Measurements from ENCODE around the gene MCFD2. TPM values are rescaled to one million over a fixed set of nuclear protein-coding genes. Genes with fewer than 3 reads are reported as not detected.
"Not testable (repeated sequence)": the region's sequence is repeated elsewhere in the genome, so short reads cannot be mapped to it uniquely, and the experiment has no call there.

Gene MCFD2
- total RNA-seq, 2 experiments from 2014 or later, result 38.8 to 42.7 TPM

DNA sequence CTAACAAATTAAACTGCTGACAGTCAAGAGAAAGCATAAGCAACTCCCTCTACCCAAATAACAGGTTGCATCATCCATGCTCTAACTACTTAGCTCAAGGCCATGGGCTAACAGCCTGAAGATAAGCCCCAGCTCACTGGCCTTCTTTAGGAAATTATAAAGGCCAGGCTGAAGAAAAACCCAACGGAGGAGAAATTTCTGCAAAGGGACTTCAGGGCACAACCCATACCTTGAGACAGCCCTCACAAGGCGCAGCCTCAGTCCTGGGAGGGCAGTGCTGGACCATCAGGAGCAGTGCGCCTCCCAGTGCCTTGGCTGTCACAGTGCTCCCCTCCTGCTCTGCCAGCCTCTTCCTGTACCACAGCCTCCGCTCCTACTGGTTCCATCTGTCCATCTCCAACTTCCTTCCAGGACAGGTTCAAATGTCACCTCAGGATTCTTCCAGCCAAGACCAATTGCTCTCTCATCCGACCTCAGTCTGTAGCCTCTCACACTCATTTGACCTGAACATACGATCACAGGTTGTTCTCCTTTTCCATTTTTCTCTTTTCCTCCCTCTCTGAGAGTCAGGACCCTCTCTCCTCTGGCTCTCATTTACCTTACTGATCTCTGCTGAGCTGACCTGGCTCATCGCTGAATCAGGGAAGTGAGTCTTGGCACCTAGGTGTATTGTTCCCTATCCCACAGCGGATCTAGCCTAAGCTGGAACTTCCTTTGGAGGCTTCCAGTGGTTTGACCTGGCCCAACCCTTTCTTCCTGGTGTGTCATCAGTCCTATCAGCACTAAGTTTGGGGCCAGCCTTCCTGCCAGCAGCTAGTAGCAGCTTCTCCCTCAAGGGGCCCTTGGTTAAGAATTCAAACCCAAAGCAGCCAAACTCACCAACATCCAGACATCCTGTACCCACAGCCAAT lies 1.9 kb downstream of the MCFD2 start:
- POLR2A ChIA-PET, result interaction anchor here (0.5 kb wide), 1 partner anchor 491 kb away, joined by 4 read pairs; no protein-coding TSS in a partner anchor
- CTCF ChIA-PET, result no interaction called here

DNA sequence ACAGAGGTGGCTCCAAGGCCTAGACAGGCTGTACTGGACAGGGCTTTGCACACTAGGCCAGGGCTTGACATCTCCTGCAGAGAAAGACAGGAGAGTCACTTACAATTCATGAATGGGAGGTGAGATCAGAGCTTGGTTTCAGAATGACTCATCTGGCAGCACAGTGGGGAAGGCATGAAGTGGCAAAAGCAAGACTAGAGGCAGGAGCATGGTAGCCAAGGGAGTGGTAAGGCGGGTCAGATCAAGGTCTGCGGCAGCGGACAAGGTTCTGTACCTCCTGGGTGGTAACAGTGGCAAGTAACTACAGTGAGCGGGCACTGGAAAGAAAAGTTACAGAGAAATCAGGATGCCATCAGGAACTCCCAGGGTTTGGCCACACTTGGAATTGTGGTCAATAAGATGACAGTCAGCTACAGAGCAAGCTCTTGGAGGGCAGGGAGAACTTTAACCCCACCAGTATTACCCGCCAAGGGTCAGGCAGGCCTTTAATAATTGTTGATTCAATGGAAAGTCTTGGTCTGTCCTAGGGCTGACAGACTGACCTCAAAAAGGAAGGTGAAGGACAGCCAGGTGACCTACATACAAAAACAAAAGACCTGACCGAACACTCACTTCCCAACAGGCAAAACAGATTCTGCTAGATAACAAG lies 5.7 kb downstream of the MCFD2 start:
- CTCF ChIA-PET, result interaction anchor here (0.5 to 0.9 kb wide), 3 partner anchors 10 to 21 kb away, joined by 3 to 5 read pairs (median 3); no protein-coding TSS in a partner anchor

DNA sequence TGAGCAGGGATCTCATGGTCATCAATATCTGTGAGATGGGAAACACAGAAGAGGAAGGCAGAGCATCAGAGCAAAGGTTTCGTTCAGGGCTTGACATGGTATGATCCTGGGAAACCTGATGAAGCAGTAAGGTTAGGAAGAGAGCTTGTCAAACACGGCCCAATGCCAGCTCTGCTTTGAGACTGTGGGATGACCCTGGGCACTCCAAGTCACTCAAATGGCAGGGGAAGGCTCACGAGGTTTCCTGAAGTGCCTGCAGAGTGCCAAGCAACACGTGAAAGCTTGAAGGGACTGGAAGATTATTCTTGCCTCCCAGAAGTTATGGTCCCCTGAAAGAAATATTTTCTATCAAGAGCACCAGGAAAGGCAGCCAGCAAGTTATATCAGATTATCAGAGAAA lies 6.5 kb downstream of the MCFD2 start:
- ChIA-PET CTCF (interaction anchor here (0.5 to 0.9 kb wide), 3 partner anchors 11 to 21 kb away, joined by 3 to 5 read pairs (median 3); no protein-coding TSS in a partner anchor), POLR2A (no interaction called here)

More for the DNA sequence above, 5.7 kb downstream of the MCFD2 start:
- POLR2A ChIA-PET, result no interaction called here

DNA sequence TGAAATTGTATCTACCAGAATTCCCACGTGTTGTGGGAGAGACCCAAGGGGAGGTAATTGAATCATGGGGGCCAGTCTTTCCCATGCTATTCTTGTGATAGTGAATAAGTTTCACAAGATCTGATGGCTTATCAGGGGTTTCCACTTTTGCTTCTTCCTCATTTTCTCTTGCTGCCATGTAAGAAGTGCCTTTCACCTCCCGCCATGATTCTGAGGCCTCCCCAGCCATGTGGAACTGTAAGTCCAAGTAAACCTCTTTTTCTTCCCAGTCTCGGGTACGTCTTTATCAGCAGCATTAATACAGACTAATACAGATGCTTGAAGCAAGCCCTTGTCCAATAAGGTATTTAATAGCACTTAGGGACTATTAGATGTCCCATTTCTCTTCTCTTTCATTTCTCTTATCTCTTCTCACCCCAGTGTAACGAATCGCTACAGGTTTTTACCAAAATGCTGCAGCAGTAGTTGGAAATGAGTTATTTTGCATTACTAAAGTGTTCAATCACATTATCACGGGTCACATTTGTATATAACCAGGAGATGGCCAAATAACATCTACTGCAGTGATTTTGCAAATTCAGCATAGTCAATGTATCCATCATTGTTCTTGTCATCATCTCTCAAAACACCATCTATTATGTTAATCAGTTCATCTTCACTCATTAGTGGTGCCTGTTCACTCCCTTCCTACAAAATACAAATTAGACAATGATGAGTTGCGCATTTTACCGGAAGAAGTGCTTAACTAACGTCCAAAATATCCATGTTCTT lies 10.5 kb downstream of the MCFD2 start:
- POLR2A ChIA-PET, CTCF ChIA-PET: not testable (repeated sequence)

DNA sequence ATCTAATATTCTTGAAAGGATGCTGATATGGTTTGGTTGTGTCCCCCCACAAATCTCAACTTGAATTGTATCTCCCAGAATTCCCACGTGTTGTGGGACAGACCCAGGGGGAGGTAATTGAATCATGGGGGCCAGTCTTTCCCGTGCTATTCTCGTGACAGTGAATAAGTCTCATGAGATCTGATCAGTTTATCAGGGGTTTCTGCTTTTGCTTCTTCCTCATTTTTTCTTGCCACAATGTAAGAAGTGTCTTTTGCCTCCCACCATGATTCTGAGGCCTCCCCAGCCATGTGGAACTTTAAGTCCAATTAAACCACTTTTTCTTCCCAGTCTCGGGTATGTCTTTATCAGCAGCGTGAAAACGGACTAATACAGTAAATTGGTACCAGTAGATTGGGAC lies 12.6 kb downstream of the MCFD2 start:
- CTCF ChIA-PET, POLR2A ChIA-PET: not testable (repeated sequence)

DNA sequence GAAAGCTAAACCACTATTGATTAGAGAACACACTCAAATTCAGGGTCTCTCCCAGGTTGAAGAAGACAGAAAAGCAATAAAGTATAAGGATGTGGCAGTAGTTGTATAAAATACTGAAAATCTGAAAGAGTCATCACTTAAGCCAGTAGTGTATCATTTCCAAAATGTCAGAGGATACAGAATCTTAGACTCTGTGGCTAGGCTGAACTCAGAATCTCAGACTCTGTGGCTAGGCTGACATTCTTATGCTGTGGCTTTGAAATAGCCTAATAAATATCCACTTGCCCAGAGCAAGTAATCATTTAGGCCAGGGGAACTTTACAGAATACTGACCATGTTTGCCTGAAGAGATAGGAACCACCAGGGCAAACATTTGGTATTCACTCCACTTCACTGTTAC lies 13.1 kb downstream of the MCFD2 start:
- CTCF ChIA-PET, result no interaction called here
- POLR2A ChIA-PET, result no interaction called here

DNA sequence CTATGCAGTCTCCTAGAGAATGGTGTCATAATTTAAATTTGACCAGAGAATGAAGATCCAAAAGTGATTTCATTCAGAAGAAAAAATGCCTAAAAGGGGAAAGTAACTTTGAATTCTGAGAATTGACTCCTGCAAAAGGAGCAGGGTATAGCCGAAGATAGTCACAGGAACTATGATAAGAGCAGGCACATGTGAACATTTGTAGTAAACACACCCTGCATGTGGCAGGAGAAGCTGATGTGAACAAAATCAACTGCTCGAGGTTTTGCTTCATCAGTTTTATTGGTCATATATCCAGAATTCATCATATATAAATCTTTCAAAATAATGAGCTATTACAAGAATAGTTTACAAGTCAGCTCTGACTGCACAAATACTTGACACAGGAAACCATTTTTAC lies 14.0 kb downstream of the MCFD2 start:
- ChIA-PET POLR2A (no interaction called here), CTCF (no interaction called here)

DNA sequence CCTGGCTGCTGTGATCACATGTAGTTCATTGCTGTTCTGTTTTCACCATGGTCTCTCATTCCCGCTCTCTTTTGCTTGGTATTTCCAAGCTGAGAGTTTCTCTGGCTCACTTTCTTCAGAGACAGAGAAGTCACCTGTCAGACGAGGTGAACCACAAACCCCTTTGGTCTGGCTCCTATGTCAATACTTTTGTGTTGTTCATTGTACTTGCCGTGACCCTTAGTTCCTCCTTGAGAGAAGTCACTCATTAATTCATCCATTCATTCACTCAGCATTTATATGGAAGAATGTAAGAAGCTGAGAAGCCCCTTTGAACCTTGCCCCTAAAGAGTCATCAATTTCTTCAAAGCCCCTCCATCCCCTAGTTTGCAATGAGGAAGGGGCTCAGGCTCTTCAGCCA lies 15.2 kb downstream of the MCFD2 start:
- POLR2A ChIA-PET, result no interaction called here
- CTCF ChIA-PET, result no interaction called here

DNA sequence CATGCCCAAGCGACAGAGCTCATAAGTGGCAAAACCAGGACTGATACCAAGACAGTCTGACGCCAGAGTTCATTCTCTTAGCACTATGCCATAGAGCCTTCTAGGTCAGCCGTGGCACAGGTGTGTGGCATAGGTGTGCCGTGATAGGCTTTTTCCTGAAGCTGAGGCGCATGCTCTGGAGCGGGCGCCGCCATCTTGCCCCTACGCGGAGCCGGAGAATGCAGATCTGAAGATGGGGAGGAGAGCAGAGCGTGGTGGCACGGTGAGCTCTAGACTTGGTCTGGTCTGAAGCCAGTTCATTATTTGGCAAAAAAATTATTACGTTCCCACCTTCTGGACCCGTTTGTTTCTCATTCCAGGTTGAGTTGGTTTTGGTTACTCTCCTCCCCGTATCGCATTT lies 16.6 kb downstream of the MCFD2 start:
- CTCF ChIA-PET, result no interaction called here

DNA sequence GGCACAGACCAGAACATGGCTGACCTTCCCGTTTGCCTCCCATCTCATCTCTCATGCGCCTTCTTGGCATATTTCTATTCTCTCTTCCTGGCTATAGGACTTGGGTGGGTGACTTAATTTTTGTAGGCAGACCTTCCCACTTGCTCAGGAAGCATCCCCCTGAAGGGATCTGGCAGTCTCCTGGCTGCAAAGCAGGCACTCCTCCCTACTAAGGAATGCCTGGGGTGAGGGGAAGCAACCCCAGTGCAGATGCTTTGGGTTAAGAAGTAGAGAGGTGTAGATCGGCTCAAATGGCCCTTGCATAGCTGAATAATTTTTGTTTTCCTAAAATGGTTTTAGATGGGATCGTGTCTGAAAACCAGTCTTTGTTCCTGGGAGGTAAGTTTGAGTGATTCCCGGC lies 17.6 kb downstream of the MCFD2 start:
- ChIA-PET CTCF (no interaction called here), POLR2A (no interaction called here)

More for the DNA sequence above, 16.6 kb downstream of the MCFD2 start:
- POLR2A ChIA-PET, result no interaction called here

DNA sequence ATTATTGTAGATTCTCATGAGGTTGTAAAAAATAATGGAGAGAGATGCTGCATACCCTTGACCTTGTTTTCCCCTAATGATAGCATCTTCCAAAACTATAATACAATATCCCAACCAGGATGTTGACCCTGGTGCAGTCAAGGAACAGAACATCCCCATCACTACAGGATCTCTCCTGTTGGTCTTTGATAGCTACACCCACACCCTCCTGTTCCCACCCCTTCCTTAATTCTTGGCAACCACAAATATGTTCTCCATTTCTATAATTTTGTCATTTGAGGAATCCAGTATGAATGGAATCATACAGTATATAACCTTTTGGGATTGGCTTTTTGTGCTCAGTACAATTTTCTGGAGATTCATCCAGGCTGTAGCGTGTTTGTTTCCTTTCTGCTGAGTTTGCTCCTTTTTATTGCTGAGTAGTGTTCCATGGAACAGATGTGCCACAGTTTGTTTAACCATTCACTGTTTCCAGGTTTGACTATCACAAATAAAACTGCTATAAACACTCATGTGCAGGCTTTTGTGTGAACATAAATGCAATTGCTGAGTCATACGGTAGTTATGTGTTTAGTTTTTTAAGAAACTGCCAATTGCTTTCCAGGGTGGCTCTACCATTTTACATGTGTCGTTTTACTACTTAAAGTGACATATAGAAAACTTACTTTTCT lies 22.2 kb downstream of the MCFD2 start:
- POLR2A ChIA-PET, result no interaction called here
- CTCF ChIA-PET, result no interaction called here

DNA sequence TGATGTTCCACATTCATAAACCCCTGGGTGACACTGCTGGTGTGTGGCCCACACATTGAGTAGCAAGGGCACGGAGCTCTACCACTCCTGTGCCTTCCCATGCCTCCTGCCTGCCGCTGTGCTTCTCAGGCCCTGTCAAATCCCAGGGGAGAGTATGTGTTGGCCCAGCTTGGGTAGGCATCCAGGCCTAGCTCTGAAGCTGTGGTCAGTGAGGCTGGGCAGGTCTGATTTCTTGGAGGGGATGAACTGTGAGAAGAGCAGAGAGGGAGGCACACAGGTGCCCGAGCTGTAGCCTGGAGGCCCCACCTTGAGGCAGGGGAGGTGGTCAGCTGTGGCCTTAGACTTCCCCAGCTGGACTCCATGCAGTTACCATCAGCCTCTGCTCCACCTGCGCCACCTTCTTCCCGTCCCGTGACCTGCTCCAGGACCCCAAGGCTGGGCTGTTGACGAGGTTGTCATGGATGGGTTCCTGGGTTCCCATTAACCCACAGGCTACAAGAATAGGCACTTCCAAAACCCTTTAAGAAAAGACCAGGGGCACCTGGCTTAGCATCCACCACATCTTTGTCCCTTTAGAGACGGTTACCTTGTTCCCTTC lies 23.6 kb downstream of the MCFD2 start:
- CTCF ChIA-PET, result no interaction called here

DNA sequence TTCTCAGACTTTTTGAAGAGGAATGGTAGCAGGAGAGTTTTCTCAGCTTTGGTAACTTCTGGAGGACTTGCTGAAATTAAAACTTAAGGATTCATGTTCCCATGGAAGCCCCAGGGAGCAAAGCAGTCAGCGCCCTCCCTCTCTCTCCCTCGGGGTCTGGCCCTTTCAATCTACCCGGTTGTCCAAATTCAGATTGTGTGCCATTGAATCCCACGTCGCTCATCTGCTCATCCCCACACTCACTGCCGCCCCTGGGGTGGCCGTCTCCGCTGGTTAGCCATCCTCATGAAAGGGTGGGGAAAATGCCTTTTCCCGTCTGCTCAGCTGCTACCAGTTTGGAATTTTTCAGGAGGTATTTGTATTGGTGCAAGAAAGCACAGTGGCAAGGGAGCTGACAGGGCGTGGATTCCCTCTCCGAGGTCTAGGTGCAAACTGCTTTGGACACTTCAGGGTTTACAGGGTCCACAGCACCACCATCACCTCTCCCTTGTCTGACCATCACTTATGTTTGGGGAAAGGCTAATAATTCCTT lies 27.1 kb downstream of the MCFD2 start:
- CTCF ChIA-PET, result interaction anchor here (0.7 to 1.2 kb wide), 5 partner anchors 21 to 434 kb away, joined by 3 to 4 read pairs (median 3); no protein-coding TSS in a partner anchor
- POLR2A ChIA-PET, result no interaction called here

More for the DNA sequence above, 23.6 kb downstream of the MCFD2 start:
- POLR2A ChIA-PET, result no interaction called here

DNA sequence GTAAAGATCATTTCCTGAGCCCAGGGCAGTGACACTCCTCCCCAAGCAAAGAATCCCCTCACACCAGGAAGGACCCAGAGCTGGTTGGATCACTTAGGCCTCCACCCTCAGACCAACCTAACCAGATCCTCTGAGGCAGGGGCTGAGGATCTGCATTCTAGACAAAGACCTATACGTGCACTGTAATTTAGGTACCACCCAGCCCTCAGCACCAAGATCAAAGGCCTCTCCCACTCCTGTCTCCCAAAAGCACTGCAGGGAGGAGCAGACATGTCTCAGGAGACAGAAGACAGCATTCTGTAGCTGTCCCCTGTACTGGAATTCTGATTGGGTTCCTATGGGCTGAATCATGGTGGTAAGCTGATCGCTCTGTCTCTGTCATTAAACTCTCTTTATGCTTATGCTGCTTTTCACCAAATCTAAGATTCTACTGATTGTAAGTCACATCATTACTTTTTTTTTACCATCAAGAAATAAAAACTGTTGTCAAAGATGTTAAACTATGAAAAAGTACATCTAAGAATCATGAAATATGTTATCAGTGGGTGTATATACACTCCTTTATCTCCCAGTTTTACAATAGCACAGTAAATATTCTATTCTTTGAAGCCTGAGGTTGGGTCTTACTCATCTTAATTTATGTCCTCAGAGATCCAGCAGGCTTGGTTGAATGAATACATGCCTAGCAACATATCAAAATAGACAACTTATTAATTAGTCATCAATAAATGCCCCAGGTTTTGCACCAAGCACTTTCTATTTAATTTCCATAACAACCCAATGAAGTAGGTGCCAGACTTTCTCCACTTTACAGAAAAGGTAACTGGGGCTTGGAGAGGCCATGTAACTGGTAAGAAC lies 28.3 kb downstream of the MCFD2 start:
- ChIA-PET POLR2A (no interaction called here), CTCF (interaction anchor here (1.0 to 1.2 kb wide), 3 partner anchors 13 to 110 kb away, joined by 4 to 5 read pairs (median 4); no protein-coding TSS in a partner anchor)

DNA sequence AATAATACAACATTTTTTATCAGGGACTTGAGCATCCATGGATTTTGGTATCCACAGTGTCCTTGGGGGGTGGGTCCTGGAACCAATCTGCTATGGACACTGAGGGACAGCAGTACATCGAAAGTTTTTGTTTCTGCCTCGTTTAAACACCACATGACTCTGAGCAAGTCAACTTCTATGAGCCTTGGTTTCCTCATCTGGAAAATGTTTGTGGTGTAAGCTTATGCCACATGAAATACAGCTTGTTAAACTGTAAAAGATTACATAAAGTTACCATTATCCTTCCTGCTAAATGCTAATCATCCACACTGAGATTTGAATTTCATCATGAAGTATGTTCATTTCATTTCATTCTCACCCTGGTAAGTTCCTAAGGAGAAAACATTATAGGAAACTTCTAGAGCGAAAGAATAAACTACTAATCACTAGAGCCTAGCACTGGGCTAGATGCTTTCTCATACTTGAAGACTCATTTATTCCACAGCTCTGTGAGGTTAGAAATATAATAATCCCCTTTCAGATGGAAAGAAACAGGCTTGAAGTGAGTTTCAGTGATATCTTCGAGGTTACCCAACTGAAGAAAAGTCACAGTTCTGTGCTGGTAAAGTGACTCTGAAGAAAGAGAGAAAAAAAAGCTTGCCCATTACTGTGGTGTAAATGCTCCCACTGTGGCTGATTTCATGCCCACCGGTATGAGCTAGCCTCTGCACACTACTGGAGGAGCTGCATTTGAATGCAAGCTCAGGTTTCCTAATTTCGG lies 29.2 kb downstream of the MCFD2 start:
- CTCF ChIA-PET, result interaction anchor here (0.6 to 1.2 kb wide), 3 partner anchors 12 to 502 kb away, joined by 4 to 5 read pairs (median 4); no protein-coding TSS in a partner anchor
- POLR2A ChIA-PET, result no interaction called here

DNA sequence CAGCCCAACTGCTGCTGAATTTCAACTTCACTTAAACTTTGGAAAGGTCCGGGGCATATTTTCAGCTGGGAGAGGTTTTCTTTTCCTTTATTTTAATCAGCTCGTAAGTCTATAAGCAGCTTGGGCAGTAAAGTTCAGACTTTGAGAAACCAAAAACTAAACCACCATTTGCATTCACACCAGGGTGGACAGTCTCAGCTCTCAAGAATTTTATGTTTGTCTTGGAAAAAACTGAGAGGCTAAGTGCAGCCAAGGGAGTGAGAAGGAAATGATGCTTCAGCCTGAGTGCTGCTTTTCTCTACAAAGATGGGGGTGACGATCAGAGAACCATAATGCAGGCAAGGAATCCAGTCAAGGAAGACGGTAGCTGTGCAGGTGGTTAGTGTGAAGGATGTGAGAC lies 30.2 kb downstream of the MCFD2 start:
- POLR2A ChIA-PET, result no interaction called here
- CTCF ChIA-PET, result interaction anchor here (0.9 kb wide), 1 partner anchor 109 kb away, joined by 3 read pairs; no protein-coding TSS in a partner anchor

DNA sequence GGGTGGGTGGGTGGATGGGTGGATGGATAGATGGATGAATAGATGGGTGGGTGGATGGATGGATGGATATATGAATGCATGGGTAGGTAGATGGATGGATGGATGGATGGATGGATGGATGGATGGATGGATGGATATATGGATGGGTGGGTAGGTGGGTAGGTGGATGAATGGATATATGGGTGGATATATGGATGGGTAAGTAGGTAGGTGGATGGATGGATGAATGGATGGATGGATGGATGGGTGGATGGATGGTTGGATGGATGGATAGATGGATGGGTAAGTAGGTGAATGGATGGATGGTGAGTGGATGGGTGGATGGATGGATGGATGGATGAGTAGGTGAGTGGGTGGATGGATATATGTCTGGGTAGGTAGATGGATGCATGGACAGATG lies 36.1 kb downstream of the MCFD2 start:
- ChIA-PET CTCF (no interaction called here), POLR2A (no interaction called here)

Measured in activated CD8-positive, alpha-beta memory T cell treated with anti-CD3 and anti-CD28 coated beads for 36 hours (primary cell).